Measurements from ENCODE around the gene CFAP90. TPM values are rescaled to one million over a fixed set of nuclear protein-coding genes. Genes with fewer than 3 reads are reported as not detected.

The CFAP90 gene, protein sequence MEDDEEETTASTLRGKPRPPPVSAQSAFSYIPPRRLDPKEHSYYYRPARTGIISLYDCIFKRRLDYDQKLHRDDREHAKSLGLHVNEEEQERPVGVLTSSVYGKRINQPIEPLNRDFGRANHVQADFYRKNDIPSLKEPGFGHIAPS
- total RNA-seq: 0.23 and 0.30 TPM in 2 replicates

DNA sequence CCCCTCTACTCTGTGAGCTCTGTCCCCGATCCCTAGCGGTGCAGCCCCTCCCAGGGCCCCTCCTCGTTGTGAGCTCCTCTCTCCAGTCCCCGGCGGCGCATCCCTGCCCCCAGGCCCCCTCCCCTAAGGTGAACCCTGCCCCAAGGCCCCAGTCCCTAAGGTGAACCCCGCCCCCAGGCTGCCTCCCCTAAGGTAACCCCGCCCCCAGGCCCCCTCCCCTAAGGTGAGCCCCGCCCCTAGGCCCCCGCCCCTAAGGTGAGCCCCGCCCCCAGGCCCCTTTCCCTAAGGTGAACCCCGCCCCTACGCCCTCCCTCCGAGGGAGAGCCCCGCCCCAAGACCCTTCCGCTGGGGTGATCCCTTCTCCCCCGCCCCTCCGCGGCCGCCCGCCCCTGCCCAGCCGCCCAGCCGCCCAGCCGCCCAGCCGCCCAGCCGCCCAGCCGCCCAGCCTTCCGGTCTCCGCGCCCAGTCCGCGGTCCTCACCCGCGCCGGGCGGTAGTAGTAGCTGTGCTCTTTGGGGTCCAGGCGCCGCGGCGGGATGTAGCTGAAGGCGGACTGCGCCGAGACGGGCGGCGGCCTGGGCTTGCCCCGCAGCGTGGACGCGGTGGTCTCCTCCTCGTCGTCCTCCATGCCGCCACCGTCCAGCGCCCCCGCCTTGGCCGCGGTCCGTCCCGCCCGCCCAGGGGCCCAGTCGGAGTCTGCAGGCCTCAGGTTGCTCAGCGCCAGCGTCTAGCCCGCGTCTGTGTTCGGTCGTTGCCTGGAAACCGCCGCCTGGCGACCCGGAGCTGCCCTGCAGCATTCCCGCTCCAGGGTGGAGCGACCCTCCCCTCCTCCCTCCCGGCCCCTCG, at the start of gene CFAP90:
TSS of gene CFAP90 (minus strand) at position 739 of the 845 bp plus-strand sequence. CDS start at position 627, 112 bp downstream.

DNA sequence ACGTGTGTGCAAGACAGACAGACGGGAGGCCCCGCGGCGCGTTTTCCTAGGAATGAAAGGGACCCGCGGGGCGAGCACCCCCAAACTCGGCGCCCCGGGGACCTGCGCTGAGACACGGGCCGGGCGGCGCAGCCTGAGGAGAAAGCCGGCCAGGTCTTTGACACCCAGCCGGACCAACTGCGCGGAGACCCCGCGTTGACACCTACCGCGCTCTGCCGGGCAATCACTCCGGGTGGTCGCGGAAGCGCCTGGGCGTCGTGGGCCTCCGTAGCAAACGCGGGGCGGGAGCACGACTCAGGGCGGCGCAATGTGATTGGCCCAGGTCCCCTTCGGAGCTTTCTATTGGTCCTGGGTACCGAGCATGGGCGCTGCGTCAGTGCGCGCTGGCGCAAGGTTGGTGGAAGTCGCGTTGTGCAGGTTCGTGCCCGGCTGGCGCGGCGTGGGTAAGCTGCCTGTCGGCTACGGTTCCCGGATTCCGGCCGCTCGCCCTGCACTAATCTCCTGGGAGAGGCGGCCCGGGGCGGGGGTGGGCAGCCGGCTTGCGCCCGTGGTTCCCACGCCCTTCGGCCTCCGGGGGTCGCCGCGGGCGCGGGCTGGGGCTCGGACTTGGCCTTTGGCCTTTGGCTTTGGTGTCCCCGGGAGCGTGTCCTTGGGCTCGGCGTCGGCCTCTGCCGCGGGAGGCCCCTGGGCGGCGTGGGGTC, 18.0 kb upstream of the CFAP90 start, which contains the start of the genes FASTKD3 and MTRR:
TSS of gene FASTKD3 (minus strand) at position 259 of the 701 bp plus-strand sequence. CDS start 948 bp downstream, outside the sequence.
TSS of gene MTRR (plus strand) at position 376 of the 701 bp plus-strand sequence. CDS start 1,647 bp downstream, outside the sequence.

Other genes with a start within 250 kb of the CFAP90 start
- 12.2 and 13.6 TPM in 2 replicates for gene FASTKD3, start 17.9 kb upstream of the CFAP90 start, total RNA-seq
- 28.5 and 34.1 TPM in 2 replicates for gene MTRR, start 18.0 kb upstream of the CFAP90 start, total RNA-seq